Measurements from ENCODE around the gene CCDC38.

DNA sequence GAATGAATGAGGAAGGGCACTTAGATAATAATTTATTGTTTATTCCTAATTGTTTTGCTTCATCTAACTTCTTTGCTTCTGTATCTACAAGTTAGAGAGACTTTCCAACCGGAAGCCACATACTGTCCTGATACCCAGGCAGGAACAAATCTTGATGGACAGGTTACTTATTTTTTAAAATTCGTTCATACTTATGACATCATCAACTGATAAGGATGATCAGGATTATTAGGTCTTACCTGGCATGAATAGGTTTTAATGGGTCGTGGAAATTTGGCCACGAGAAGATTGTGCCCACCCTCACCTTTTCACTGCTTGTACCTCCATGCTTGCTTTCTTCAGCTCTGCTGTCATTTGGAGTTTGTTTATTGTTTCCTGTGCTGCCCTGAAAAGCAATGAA lies 44.3 kb downstream of the CCDC38 start:
- TF ChIP-seq CTCF (conservative IDR thresholded peaks at IDR 0.05; ENCODE audit: low read depth, low read length), result no peak
- TF ChIP-seq EZH2 (IDR thresholded peaks at IDR 0.05; ENCODE audit: borderline replicate concordance, low read depth, low read length, poor library complexity, severe bottlenecking), result no peak
